Midbrain (tissue), 1 donor: ENCODE results near the gene ABCC3.

Source experiments
- DNase-seq: peaks from one replicate; lab custom pipeline; 2025; lab: John Stamatoyannopoulos, UW

The ABCC3 gene

DNA sequence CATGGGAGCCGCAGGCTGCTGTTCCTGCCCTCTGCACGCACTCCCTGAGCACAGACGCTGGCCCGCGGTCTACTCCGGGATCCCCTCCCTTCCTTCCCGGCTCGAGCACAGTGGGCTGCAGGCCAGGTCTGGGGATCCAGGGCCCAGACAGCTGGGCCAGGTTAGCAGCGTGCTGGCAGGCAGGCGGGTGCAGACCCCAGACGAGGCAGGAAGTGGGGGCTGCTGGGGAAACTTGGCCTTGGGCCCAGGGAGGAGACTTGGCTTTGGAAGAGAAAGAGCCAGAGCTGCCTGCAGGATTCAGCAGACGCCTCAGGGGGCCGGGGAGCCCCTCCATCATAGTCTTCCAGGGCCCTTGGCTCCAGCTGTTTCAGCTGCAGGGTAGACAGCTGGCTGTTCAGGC, 30.2 kb upstream of the ABCC3 start:
- no peak for DNase-seq

DNA sequence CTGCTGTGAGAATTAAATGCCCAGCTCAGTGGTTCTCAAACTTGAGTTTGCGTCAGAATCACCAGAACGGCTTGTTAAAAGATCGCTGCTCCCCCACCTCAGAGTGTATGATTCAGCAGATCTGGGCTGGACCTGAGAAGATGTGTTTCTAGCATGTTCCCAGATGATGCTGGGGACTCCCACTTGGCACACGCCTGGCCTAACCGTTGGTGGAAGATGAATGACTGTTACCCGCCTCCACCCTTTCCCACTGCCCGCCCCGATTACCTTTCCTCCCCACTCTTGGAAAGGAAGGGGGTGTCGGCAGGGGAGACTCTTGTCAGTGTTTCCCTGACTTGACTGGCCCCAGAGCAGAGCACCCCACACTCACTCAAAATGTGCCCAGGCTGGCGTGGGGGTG, 29.3 kb upstream of the ABCC3 start:
- no peak for DNase-seq

- DNase-seq: no peak
Observed at GRCh38 chr17:50607522-50608175, 27.0 kb upstream of the ABCC3 start.

GRCh38 chr17:50608700-50609379, 25.8 kb upstream of the ABCC3 start:
- no peak for DNase-seq

- DNase-seq: no peak
Observed at GRCh38 chr17:50609380-50610074, 25.2 kb upstream of the ABCC3 start.

- DNase-seq: no peak
Observed at GRCh38 chr17:50611634-50612033, 23.0 kb upstream of the ABCC3 start.

GRCh38 chr17:50612281-50612680, 22.4 kb upstream of the ABCC3 start:
- DNase-seq: no peak

- no peak for DNase-seq
Observed at GRCh38 chr17:50613007-50613992, 21.4 kb upstream of the ABCC3 start.

DNA sequence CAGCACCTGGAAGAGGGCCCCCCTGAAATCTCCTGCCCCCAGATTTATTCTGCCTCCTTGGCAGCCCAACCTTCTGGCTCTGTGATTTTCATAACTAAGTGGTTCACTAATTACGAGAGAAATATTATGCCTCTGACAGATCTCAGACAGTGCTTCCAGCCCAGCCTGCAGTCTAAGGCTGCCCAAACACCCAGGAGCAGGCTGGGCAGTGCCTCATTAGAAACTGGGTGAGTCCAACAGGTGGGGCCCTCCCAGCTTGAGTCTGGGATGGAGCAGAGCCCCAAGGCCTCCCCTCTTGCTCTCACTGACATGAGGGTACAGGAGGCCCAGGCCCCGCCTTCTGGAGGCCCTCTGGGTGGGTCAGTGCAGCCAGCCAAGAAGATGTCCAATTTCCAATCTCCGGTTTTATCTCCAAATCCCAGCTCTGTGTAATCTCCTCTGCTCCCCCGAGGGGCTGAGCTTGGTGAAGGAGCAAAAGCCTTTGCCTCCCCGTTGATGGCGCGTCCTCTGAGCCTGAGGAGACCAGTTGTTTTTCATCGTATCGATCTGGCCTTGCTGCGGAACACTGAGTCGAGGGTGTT, 20.1 kb upstream of the ABCC3 start:
- no peak for DNase-seq

DNA sequence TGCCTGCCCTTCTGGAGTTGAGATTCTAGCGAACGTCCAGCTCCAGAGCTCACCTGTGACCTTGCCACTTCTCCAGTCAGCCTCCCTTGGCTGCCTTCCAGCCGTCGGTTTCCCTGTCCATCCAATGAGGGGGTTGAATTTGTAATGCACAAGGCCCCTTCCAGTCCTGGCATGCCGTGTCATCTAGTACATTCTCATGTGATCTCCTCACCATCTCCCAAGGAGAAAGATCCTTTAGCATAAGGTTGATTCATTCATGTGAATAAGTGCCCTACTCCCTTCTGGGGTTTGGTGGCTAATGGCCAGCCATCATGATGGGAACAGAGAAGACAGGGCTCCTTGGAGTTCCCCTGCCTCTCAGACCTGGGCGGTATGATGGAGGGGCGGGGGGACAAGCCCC, 18.9 kb upstream of the ABCC3 start:
- no peak for DNase-seq

DNA sequence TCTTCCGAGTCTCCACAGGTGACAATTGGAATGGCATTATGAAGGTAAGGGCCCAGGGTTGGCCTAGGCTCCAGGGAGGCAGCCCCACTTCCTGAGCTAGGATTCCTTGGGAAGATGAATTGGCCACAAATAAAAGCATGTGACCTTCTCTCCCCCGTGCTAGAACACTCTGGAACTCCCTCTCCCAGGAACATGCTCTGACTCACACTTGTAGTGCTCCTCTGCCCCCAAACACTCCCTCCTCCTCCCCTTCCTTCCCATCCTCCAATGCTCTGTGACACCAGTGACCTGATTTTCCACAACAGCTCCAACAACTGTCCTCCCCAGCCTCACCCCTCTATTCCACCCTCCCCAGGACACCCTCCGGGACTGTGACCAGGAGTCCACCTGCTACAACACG, 16.4 kb upstream of the ABCC3 start:
- DNase-seq: no peak

- no peak for DNase-seq
Observed at GRCh38 chr17:50618941-50619340, 15.7 kb upstream of the ABCC3 start.

DNA sequence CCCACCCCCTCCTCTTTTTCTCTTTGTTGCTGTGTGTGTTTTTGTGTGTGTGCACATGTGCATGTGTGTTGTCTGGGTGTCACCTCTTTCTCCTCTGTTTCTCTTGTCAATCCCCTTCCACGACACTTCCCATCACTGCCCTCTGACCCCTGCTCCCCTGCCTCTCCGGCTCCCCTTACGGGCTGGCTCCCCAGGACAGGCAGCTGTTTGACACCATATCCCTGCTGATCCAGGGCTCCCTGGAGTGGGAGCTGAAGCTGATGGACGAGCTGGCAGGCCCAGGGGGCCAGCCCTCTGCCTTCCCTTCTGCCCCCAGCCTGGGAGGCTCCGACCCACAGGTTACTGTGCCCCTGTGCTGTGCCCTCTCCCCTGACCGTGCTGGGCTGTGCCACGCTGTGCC, 15.2 kb upstream of the ABCC3 start:
- no peak for DNase-seq

DNA sequence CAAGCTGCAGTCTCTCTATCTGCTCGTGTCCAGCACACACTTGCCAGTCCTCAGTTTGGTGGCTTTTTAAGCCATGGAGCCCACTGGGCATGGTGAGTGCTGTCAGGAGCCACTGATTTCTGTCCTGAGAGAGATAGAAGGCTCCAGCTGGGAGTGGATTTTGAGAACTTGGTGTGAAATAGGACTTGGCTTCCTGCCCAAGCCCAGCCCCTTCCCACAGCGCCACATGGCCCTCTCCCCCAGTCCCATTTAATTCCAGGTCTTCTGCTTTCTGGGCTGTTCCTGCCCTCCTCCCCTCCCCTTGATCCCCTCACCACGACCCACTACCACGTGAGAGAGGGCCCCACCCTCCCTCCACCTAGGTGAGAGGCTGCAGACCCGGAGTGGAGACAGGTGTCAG, 14.4 kb upstream of the ABCC3 start:
- DNase-seq: no peak

DNA sequence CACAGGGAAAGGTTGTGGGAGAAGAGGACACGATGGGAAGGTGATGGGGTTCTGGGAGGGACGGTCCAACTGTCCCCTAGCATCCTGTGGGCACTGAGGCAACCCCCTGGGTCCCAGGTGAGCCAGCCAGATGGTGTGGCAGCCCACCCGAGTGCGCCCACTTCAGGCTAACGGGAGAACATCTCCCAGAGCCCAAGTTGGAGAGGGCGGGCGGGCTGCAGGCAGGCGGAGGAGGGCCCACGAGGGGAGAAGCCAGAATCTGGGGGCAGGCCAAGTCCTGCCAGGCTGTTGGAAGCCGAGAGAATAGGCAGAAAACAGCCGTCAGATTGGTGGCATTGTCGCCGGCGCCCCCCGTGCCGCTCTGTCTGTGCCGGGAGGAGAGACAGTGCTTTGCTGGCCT, 13.8 kb upstream of the ABCC3 start:
- no peak for DNase-seq

DNA sequence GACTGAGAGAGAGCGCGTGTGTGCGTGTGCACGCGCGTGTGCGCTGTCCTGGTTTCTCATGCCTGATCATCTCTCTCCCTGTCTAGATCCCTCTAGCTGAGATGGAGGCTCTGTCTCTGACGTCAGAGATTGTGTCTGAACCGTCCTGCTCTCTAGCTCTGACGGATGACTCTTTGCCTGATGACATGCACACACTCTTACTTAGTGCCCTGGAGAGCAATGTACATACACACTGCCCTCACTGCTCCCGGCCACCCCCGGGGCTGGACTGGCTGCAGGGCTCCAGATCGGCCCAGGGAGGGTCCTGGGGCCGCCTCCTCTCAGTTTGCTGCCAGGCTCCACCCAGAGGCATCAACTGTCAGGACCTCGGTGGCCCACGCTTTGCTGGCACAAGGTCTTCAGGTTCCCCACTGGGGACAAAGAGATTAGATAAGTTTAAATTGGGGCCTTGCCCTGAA, 13.1 kb upstream of the ABCC3 start:
- DNase-seq: no peak

DNA sequence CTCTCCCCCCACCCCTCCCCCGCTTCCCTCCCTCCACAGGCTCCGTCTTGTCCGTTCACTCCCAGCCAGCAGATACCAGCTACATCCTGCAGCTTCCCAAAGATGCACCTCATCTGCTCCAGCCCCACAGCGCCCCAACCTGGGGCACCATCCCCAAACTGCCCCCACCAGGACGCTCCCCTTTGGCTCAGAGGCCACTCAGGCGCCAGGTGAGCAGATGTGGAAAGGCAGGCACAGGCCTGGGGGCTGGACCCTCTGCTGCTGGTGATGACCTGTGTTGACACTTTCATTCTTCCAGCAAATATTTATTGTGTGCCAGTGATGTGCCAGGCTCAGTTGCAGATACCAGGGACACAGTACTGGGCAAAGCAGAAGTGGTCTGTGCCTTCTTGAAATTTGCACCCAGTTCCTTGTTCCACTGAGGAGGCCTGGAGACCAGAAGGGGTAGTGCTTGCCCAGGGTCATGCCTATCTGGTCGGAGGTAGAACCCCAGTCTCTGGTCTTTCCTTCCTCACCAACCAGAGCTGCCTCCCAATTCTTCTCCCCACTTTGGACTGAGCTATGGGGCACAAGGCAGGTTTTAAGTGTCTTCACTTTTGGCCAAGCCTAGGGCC, 10.3 kb upstream of the ABCC3 start:
- DNase-seq: no peak

GRCh38 chr17:50625032-50625871, 9.4 kb upstream of the ABCC3 start:
- DNase-seq: no peak

- peak; percentile 49 for DNase-seq
Observed at GRCh38 chr17:50626037-50626574, 8.6 kb upstream of the ABCC3 start.
